ENCODE measurements around the gene MT1A. TPM values are rescaled to one million over a fixed set of nuclear protein-coding genes. Genes with fewer than 3 reads are reported as not detected.

The MT1A gene
- polyA plus RNA-seq, 1 donor from 2014 or later: not detected

DNA sequence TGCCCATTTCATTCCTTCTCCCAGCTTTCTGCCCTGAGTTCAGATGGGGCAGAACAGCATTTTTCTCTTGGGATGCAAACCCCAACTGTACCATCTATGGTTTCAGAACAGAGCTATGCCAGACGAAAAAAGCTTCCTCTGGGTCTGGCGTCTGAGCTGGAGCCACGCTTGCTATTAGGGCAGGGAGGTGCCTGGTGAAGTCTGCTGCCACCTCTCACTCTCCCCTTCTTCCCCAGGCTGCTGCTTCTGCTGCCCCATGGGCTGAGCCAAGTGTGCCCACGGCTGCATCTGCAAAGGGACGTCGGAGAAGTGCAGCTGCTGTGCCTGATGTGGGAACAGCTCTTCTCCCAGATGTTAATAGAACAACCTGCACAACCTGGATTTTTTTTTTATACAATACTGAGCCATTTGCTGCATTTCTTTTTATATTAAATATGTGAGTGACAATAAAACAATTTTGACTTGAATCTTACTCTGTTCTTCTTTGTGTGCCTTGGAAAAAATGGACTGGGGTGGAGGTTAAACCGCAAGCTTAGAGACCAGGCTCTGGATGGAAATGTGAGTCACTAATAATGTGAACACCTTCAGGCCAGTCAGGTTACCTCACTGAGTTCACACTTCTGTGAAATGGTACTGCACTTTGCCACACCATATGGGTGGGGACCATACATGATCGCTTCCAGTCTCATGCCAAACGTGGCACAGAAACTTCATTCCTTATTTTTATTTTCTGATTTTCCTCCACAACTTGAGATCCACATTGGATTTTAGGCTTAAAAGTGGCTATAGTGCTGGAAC, 1.7 kb upstream of the MT1A start:
- H2AFZ ChIP-seq (ENCODE audit: low read depth, low read length): no peak overlapping the region
- H3K9me3 ChIP-seq (ENCODE audit: low read length): no peaks in the 10 kb centered on the region
- no peaks in the 10 kb centered on the region for H3K79me2 ChIP-seq (replicated peaks; ENCODE audit: insufficient read depth, low read length)
- H3K27me3 ChIP-seq (ENCODE audit: insufficient read depth, low read depth, low read length): peaks cover 100% of the 10 kb centered on the region
- H3F3A ChIP-seq (ENCODE audit: insufficient read depth, low read length, poor library complexity, severe bottlenecking): no peaks in the 10 kb centered on the region
- no peak overlapping the region for H3K9ac ChIP-seq (ENCODE audit: low read length)
- no peak overlapping the region for H3K4me3 ChIP-seq (ENCODE audit: low read length)
- H3K4me2 ChIP-seq (ENCODE audit: low read length): no peak overlapping the region
- H4K20me1 ChIP-seq (ENCODE audit: insufficient read depth): no peaks in the 10 kb centered on the region
- no peaks in the 10 kb centered on the region for H3K36me3 ChIP-seq (ENCODE audit: insufficient read depth, low read length)
- H3K9me2 ChIP-seq (ENCODE audit: insufficient read depth, low read length): no peaks in the 10 kb centered on the region
- H3K27ac ChIP-seq (ENCODE audit: low read length): no peak overlapping the region
- TF ChIP-seq, protein P1, sequence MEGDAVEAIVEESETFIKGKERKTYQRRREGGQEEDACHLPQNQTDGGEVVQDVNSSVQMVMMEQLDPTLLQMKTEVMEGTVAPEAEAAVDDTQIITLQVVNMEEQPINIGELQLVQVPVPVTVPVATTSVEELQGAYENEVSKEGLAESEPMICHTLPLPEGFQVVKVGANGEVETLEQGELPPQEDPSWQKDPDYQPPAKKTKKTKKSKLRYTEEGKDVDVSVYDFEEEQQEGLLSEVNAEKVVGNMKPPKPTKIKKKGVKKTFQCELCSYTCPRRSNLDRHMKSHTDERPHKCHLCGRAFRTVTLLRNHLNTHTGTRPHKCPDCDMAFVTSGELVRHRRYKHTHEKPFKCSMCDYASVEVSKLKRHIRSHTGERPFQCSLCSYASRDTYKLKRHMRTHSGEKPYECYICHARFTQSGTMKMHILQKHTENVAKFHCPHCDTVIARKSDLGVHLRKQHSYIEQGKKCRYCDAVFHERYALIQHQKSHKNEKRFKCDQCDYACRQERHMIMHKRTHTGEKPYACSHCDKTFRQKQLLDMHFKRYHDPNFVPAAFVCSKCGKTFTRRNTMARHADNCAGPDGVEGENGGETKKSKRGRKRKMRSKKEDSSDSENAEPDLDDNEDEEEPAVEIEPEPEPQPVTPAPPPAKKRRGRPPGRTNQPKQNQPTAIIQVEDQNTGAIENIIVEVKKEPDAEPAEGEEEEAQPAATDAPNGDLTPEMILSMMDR (IDR thresholded peaks at IDR 0.05; ENCODE audit: poor library complexity, severe bottlenecking): no peak
- no peak for TF ChIP-seq EP300 (conservative IDR thresholded peaks at IDR 0.05; ENCODE audit: poor library complexity, severe bottlenecking)
- TF ChIP-seq REST (IDR thresholded peaks at IDR 0.05; ENCODE audit: borderline replicate concordance): no peak
- no peak for TF ChIP-seq MXI1 (conservative IDR thresholded peaks at IDR 0.05; ENCODE audit: poor library complexity, severe bottlenecking)
- TF ChIP-seq SMC3 (conservative IDR thresholded peaks at IDR 0.05; ENCODE audit: poor library complexity): no peak
- TF ChIP-seq RAD21 (conservative IDR thresholded peaks at IDR 0.05): no peak
- no peak for TF ChIP-seq TAF1 (IDR thresholded peaks at IDR 0.05; ENCODE audit: low read depth)
- TF ChIP-seq POLR2AphosphoS5 (IDR thresholded peaks at IDR 0.05): no peak
- no peak for TF ChIP-seq EZH2 (IDR thresholded peaks at IDR 0.05; ENCODE audit: borderline replicate concordance, insufficient read depth, low read length, poor library complexity, severe bottlenecking)

- H3K9me3 ChIP-seq (ENCODE audit: low read length): no peaks in the 10 kb centered on the region
- TF ChIP-seq EP300 (conservative IDR thresholded peaks at IDR 0.05; ENCODE audit: poor library complexity, severe bottlenecking): no peak
- no peak for TF ChIP-seq EZH2 (IDR thresholded peaks at IDR 0.05; ENCODE audit: borderline replicate concordance, insufficient read depth, low read length, poor library complexity, severe bottlenecking)
- no peak for TF ChIP-seq SMC3 (conservative IDR thresholded peaks at IDR 0.05; ENCODE audit: poor library complexity)
- no peak for TF ChIP-seq TAF1 (IDR thresholded peaks at IDR 0.05; ENCODE audit: low read depth)
- TF ChIP-seq POLR2AphosphoS5 (IDR thresholded peaks at IDR 0.05): no peak
- TF ChIP-seq REST (IDR thresholded peaks at IDR 0.05; ENCODE audit: borderline replicate concordance): no peak
- TF ChIP-seq, protein P1 (IDR thresholded peaks at IDR 0.05; ENCODE audit: poor library complexity, severe bottlenecking): no peak
- TF ChIP-seq MXI1 (conservative IDR thresholded peaks at IDR 0.05; ENCODE audit: poor library complexity, severe bottlenecking): no peak
- TF ChIP-seq RAD21 (conservative IDR thresholded peaks at IDR 0.05): no peak
- H2AFZ ChIP-seq (ENCODE audit: low read depth, low read length): no peak overlapping the region
- H3K9me2 ChIP-seq (ENCODE audit: insufficient read depth, low read length): no peaks in the 10 kb centered on the region
- no peaks in the 10 kb centered on the region for H4K20me1 ChIP-seq (ENCODE audit: insufficient read depth)
- H3K36me3 ChIP-seq (ENCODE audit: insufficient read depth, low read length): no peaks in the 10 kb centered on the region
- H3K4me2 ChIP-seq (ENCODE audit: low read length): no peak overlapping the region
- no peak overlapping the region for H3K27ac ChIP-seq (ENCODE audit: low read length)
- no peak overlapping the region for H3K4me3 ChIP-seq (ENCODE audit: low read length)
- H3K27me3 ChIP-seq (ENCODE audit: insufficient read depth, low read depth, low read length): peaks cover 100% of the 10 kb centered on the region
- H3F3A ChIP-seq (ENCODE audit: insufficient read depth, low read length, poor library complexity, severe bottlenecking): no peaks in the 10 kb centered on the region
- no peak overlapping the region for H3K9ac ChIP-seq (ENCODE audit: low read length)
- H3K79me2 ChIP-seq (replicated peaks; ENCODE audit: insufficient read depth, low read length): no peaks in the 10 kb centered on the region
Observed at GRCh38 chr16:56639045-56639444, 579 bp downstream of the MT1A start.
